GM12878 (cell line): Measurements from ENCODE around the gene SPTLC3. TPM values are rescaled to one million over a fixed set of nuclear protein-coding genes. Genes with fewer than 3 reads are reported as not detected.

Experiments
- ATAC-seq: fragments of 200-7000 bp; cut with Tn5 transposase; 3 replicates; pipeline ENCODE4 v1.9.1; 2020; ENCODE audit warnings: mild to moderate bottlenecking, moderate library complexity
- BruUV-seq: library from RNA; stranded (reverse); fragments of 400-500 nt; replicated peaks from 2 replicates; lab custom pipeline; 2021; lab: Mats Ljungman, UMichigan
- CTCF ChIA-PET: fragments of 300-600 bp; sonication (Branson Sonifier 250); formaldehyde crosslinking; extraction: SDS; loops from one replicate; lab custom pipeline; 2021; ENCODE audit warnings: inconsistent platforms; lab: Yijun Ruan, JAX
- POLR2A ChIA-PET: fragments of 350-600 bp; formaldehyde crosslinking; extraction: SDS; loops from one replicate; lab custom pipeline; 2021; ENCODE audit warnings: inconsistent platforms; lab: Charles Lee
- RAD21 ChIA-PET: fragments of 300-600 bp; sonication (Branson Sonifier 250); formaldehyde crosslinking; loops from one replicate; lab custom pipeline; 2023; ENCODE audit warnings: antibody characterized with exemption; ENCODE audit not compliant: unreplicated experiment; lab: Charles Lee
- SMC1A ChIA-PET: fragments of 300-600 bp; sonication (Branson Sonifier 250); formaldehyde crosslinking; loops from one replicate; lab custom pipeline; 2023; ENCODE audit not compliant: unreplicated experiment, uncharacterized antibody; lab: Charles Lee
- DNase-seq: peaks from one replicate; pipeline ENCODE4 v3.0.0-alpha.2; 2011; ENCODE audit warnings: low read depth, low spot score
- FAIRE-seq: peaks from 3 replicates; lab custom pipeline; 2011; peaks lifted over from hg19 to GRCh38; lab: Jason Lieb, UNC
- H2AFZ ChIP-seq: 2 replicates; pipeline ENCODE4 v1.6.0; 2011; ENCODE audit warnings: low read depth, low read length, control low read depth; ENCODE audit not compliant: control insufficient read depth
- H3K27ac ChIP-seq: 2 replicates; pipeline ENCODE4 v1.5.1; 2011; ENCODE audit warnings: control low read depth; ENCODE audit not compliant: control insufficient read depth, insufficient read depth
- H3K27me3 ChIP-seq, 2 experiments: replicated peaks in 1 of 2; 2 replicates each; pipeline versions ENCODE4 v1.6.0 to v1.6.1; 2011; ENCODE audit warnings: low read length in 1 of 2; ENCODE audit not compliant: control insufficient read depth in 2 of 2, insufficient read depth in 2 of 2
- H3K36me3 ChIP-seq, 2 experiments: 2 replicates each; pipeline ENCODE4 v1.5.1; 2011; ENCODE audit warnings: low read length in 1 of 2; ENCODE audit not compliant: control insufficient read depth in 2 of 2, insufficient read depth in 2 of 2
- H3K4me1 ChIP-seq: 2 replicates; pipeline ENCODE4 v1.6.1; 2011; ENCODE audit warnings: mild to moderate bottlenecking, low read length, moderate library complexity, mixed read lengths; ENCODE audit not compliant: control insufficient read depth, insufficient read depth
- H3K4me2 ChIP-seq: 2 replicates; pipeline ENCODE4 v1.6.0; 2011; ENCODE audit warnings: control low read depth; ENCODE audit not compliant: control insufficient read depth, insufficient read depth
- H3K4me3 ChIP-seq: fragments of 200-600 bp; sonication (generic); 2 replicates; pipeline ENCODE4 v1.5.1; 2016
- H3K79me2 ChIP-seq: 2 replicates; pipeline ENCODE4 v1.6.0; 2011; ENCODE audit warnings: low read length; ENCODE audit not compliant: control insufficient read depth, insufficient read depth
- H3K9ac ChIP-seq: 2 replicates; pipeline ENCODE4 v1.8.0; 2011; ENCODE audit warnings: low read length, control low read depth, mixed read lengths; ENCODE audit not compliant: control insufficient read depth, insufficient read depth
- H3K9me3 ChIP-seq: replicated peaks from 3 replicates; pipeline ENCODE4 v1.5.1; 2011; ENCODE audit warnings: mild to moderate bottlenecking, low read length; ENCODE audit not compliant: control insufficient read depth, insufficient read depth
- H4K20me1 ChIP-seq: 2 replicates; pipeline ENCODE4 v1.6.0; 2011; ENCODE audit not compliant: control insufficient read depth, insufficient read depth
- CHD2 ChIP-seq: IDR thresholded peaks from 2 replicates; pipeline ENCODE4 v1.6.1; 2011; ENCODE audit warnings: low read depth, low read length, improper control_type of control experiment, borderline replicate concordance
- DPF2 ChIP-seq: fragments of 450-650 bp; IDR thresholded peaks from 2 replicates; pipeline ENCODE4 v1.6.1; 2017; ENCODE audit warnings: mild to moderate bottlenecking
- FOXK2 ChIP-seq: fragments of 450-650 bp; IDR thresholded peaks from 2 replicates; pipeline ENCODE4 v1.6.1; 2017; ENCODE audit warnings: mild to moderate bottlenecking, moderate library complexity
- KDM1A ChIP-seq: fragments of 200-600 bp; sonication (generic); IDR thresholded peaks from 2 replicates; pipeline ENCODE4 v1.6.1; 2016; ENCODE audit warnings: borderline replicate concordance
- POLR2AphosphoS5 ChIP-seq: IDR thresholded peaks from 2 replicates; pipeline ENCODE4 v1.6.1; 2011; ENCODE audit warnings: mild to moderate bottlenecking, low read length, inconsistent platforms
- TAF1 ChIP-seq: IDR thresholded peaks from 2 replicates; pipeline ENCODE4 v1.6.1; 2011; ENCODE audit warnings: mild to moderate bottlenecking, low read depth, low read length, borderline replicate concordance
- WGBS: methylation state at CpG from one replicate; pipeline ENCODE4 v1.1.6; 2016; ENCODE audit warnings: low lambda C conversion rate; ENCODE audit not compliant: insufficient replicate concordance, insufficient coverage; ENCODE audit errors: missing lambda C conversion rate; 5-methylcytosine and 5-hydroxymethylcytosine counted together
- in situ Hi-C: fragments of 300-500 bp; cut with MboI; formaldehyde crosslinking; loops from 9 replicates; pipeline ENCODE4 v1.14.3; 2018; ENCODE audit warnings: mixed read lengths
- intact Hi-C: fragments of 100-400 bp; cut with micrococcal nuclease; formaldehyde crosslinking; loops from one replicate; pipeline ENCODE4 v1.14.2; 2022; ENCODE audit not compliant: unreplicated experiment
- polyA plus RNA-seq, 11 experiments: library from polyadenylated mRNA; depleted of rRNA in 4 of 11; unstranded in 6 of 11; stranded (reverse) in 5 of 11; fragments of >200 nt; fragmentation: Nextera tagmentation in 4 of 11; fragmentation: Illumina TruSeq in 1 of 11; extraction: Ambion mirVana in 4 of 11; extraction: Trizol in 1 of 11; gene quantifications; 1 replicate in 1 of 11; 2 replicates in 10 of 11; pipeline versions ENCODE4 v1.2.1 to v1.2.3, GENCODE V29; 2011 to 2016; ENCODE audit warnings: inconsistent platforms in 2 of 11, missing spikeins in 2 of 11, low read depth in 1 of 11
- total RNA-seq, 4 experiments: library from RNA; depleted of rRNA in 3 of 4; stranded (reverse); fragments of >200 nt in 3 of 4; fragmentation: Illumina TruSeq in 1 of 4; extraction: Trizol in 1 of 4; gene quantifications; 2 replicates each; pipeline versions ENCODE4 v1.2.1 to v1.2.3, GENCODE V29; 2013 to 2021
- TF ChIP-seq, protein P1 (sequence below): fragments of 450-650 bp; IDR thresholded peaks from 2 replicates; pipeline ENCODE4 v1.6.1; 2016; ENCODE audit warnings: mild to moderate bottlenecking, moderate library complexity, borderline replicate concordance
- TF ChIP-seq, protein P2 (sequence below): IDR thresholded peaks from 2 replicates; pipeline ENCODE4 v1.6.1; 2012; ENCODE audit warnings: low read depth, low read length, improper control_type of control experiment
- TF ChIP-seq, protein P3 (sequence below): fragments of 450-650 bp; formaldehyde crosslinking; IDR thresholded peaks from 2 replicates; pipeline ENCODE4 v1.4.0; 2020; ENCODE audit warnings: mild to moderate bottlenecking, moderate library complexity
- TF ChIP-seq, protein P4 (sequence below): fragments of 450-650 bp; IDR thresholded peaks from 2 replicates; pipeline ENCODE4 v1.6.1; 2018; ENCODE audit warnings: borderline replicate concordance, mild to moderate bottlenecking; ENCODE audit not compliant: partially characterized antibody

The SPTLC3 gene
- total and polyA plus RNA-seq, 10 of the 15 experiments (the other 5 are each of a cell fraction or from before 2014, with no cell fraction given) = 0.04 to 0.29 (median 0.06) TPM; not detected in 7

DNA sequence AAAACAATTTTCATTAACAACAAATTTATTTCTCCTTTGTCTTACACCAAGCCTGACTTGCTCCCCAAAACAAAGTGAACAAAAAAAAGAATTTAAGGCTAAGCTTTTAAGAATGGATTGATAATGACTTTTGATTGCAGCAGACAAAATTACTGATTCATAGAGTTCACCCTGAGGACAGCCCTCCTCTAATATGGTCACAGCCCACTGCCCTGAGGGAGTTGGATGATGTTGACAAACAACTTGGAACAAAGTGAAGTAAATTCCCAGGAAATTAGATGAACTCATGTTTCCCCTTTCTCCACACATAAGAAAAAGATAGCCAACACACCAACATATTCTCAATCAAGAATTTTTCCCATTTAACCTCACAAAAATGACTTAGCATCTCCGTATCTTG is 204.6 kb downstream of the SPTLC3 start (continued):
- no peak for TF ChIP-seq DPF2
- TF ChIP-seq, protein P1, sequence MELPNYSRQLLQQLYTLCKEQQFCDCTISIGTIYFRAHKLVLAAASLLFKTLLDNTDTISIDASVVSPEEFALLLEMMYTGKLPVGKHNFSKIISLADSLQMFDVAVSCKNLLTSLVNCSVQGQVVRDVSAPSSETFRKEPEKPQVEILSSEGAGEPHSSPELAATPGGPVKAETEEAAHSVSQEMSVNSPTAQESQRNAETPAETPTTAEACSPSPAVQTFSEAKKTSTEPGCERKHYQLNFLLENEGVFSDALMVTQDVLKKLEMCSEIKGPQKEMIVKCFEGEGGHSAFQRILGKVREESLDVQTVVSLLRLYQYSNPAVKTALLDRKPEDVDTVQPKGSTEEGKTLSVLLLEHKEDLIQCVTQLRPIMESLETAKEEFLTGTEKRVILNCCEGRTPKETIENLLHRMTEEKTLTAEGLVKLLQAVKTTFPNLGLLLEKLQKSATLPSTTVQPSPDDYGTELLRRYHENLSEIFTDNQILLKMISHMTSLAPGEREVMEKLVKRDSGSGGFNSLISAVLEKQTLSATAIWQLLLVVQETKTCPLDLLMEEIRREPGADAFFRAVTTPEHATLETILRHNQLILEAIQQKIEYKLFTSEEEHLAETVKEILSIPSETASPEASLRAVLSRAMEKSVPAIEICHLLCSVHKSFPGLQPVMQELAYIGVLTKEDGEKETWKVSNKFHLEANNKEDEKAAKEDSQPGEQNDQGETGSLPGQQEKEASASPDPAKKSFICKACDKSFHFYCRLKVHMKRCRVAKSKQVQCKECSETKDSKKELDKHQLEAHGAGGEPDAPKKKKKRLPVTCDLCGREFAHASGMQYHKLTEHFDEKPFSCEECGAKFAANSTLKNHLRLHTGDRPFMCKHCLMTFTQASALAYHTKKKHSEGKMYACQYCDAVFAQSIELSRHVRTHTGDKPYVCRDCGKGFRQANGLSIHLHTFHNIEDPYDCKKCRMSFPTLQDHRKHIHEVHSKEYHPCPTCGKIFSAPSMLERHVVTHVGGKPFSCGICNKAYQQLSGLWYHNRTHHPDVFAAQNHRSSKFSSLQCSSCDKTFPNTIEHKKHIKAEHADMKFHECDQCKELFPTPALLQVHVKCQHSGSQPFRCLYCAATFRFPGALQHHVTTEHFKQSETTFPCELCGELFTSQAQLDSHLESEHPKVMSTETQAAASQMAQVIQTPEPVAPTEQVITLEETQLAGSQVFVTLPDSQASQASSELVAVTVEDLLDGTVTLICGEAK = no peak
- TF ChIP-seq, protein P2, sequence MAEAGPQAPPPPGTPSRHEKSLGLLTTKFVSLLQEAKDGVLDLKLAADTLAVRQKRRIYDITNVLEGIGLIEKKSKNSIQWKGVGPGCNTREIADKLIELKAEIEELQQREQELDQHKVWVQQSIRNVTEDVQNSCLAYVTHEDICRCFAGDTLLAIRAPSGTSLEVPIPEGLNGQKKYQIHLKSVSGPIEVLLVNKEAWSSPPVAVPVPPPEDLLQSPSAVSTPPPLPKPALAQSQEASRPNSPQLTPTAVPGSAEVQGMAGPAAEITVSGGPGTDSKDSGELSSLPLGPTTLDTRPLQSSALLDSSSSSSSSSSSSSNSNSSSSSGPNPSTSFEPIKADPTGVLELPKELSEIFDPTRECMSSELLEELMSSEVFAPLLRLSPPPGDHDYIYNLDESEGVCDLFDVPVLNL = no peak
- TF ChIP-seq, all 136 proteins: peak for 0

DNA sequence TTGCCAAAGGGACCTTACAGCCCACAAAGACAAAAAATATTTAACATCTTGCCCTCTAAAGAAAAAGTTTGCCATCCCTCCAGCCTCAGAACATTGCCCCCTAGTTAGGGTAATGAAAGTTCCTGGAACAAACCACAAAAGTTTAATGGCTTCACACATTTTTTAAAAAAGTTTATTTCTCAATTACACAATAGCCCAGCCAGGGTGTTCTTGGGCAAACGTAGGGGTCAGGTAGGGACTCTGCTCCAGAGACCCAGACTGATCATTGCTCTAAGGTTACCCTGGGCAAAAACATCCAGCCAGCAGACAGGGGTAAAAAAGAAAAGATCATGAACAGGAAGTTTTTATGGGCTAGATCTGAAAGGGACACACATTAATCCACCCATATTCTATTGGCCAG is 207.8 kb downstream of the SPTLC3 start:
- BruUV-seq = no TSS peak
- ATAC-seq = no peak
- TF ChIP-seq, protein P3, sequence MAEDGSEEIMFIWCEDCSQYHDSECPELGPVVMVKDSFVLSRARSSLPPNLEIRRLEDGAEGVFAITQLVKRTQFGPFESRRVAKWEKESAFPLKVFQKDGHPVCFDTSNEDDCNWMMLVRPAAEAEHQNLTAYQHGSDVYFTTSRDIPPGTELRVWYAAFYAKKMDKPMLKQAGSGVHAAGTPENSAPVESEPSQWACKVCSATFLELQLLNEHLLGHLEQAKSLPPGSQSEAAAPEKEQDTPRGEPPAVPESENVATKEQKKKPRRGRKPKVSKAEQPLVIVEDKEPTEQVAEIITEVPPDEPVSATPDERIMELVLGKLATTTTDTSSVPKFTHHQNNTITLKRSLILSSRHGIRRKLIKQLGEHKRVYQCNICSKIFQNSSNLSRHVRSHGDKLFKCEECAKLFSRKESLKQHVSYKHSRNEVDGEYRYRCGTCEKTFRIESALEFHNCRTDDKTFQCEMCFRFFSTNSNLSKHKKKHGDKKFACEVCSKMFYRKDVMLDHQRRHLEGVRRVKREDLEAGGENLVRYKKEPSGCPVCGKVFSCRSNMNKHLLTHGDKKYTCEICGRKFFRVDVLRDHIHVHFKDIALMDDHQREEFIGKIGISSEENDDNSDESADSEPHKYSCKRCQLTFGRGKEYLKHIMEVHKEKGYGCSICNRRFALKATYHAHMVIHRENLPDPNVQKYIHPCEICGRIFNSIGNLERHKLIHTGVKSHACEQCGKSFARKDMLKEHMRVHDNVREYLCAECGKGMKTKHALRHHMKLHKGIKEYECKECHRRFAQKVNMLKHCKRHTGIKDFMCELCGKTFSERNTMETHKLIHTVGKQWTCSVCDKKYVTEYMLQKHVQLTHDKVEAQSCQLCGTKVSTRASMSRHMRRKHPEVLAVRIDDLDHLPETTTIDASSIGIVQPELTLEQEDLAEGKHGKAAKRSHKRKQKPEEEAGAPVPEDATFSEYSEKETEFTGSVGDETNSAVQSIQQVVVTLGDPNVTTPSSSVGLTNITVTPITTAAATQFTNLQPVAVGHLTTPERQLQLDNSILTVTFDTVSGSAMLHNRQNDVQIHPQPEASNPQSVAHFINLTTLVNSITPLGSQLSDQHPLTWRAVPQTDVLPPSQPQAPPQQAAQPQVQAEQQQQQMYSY (CRISPR knock-in tag) = no peak
- TF ChIP-seq POLR2AphosphoS5 (no peak), TAF1 (no peak), KDM1A (no peak), CHD2 (no peak), FOXK2 (no peak)
- TF ChIP-seq, protein P4, sequence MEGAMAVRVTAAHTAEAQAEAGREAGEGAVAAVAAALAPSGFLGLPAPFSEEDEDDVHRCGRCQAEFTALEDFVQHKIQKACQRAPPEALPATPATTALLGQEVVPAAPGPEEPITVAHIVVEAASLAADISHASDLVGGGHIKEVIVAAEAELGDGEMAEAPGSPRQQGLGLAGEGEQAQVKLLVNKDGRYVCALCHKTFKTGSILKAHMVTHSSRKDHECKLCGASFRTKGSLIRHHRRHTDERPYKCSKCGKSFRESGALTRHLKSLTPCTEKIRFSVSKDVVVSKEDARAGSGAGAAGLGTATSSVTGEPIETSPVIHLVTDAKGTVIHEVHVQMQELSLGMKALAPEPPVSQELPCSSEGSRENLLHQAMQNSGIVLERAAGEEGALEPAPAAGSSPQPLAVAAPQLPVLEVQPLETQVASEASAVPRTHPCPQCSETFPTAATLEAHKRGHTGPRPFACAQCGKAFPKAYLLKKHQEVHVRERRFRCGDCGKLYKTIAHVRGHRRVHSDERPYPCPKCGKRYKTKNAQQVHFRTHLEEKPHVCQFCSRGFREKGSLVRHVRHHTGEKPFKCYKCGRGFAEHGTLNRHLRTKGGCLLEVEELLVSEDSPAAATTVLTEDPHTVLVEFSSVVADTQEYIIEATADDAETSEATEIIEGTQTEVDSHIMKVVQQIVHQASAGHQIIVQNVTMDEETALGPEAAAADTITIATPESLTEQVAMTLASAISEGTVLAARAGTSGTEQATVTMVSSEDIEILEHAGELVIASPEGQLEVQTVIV = no peak

More for the DNA sequence above, 207.8 kb downstream of the SPTLC3 start:
- POLR2A ChIA-PET = no interaction called here
- FAIRE-seq (no peak), DNase-seq (no peak)
- intact Hi-C loops = no loop called here
- H3K27me3 ChIP-seq = peaks cover 4 to 22% of the 10 kb centered on the region in 2 experiments
- no peak overlapping the region for H3K4me2 ChIP-seq
- CTCF ChIA-PET = no interaction called here
- SMC1A ChIA-PET = no interaction called here
- no peaks in the 10 kb centered on the region for H4K20me1 ChIP-seq
- no peaks in the 10 kb centered on the region for H3K9me3 ChIP-seq
- RAD21 ChIA-PET = no interaction called here
- H2AFZ ChIP-seq = no peak overlapping the region
- H3K4me3 ChIP-seq = no peak overlapping the region
- peaks cover 4% of the 10 kb centered on the region; the same call in 1 of the 2 replicates for H3K4me1 ChIP-seq
- H3K36me3 ChIP-seq = no peaks in the 10 kb centered on the region
- H3K79me2 ChIP-seq = no peaks in the 10 kb centered on the region
- WGBS = 0% methylated on average over 1 of the region's 1 CpG
- no peak overlapping the region for H3K27ac ChIP-seq
- in situ Hi-C loops = loop anchor here (5.0 kb wide), 1 partner anchor 51 kb away; no protein-coding TSS in a partner anchor
- no peak overlapping the region for H3K9ac ChIP-seq
